OCI-LY1 (cell line): ENCODE measurements around the gene HLCS.

Source experiments
- EZH2 ChIP-seq: fragments of 200-600 bp; sonication (generic), shearing (Covaris generic); IDR thresholded peaks from 2 replicates; pipeline ENCODE4 v1.8.0; 2017; ENCODE audit warnings: borderline replicate concordance, mixed run types, mild to moderate bottlenecking, antibody characterized with exemption, low read length, moderate library complexity, mixed read lengths
- TF ChIP-seq, protein P1 (sequence below): fragments of 200-600 bp; sonication (generic), shearing (Covaris generic); IDR thresholded peaks from 2 replicates; pipeline ENCODE4 v1.5.1; 2017; ENCODE audit warnings: mild to moderate bottlenecking, antibody characterized with exemption, low read length, moderate library complexity, mixed read lengths

DNA sequence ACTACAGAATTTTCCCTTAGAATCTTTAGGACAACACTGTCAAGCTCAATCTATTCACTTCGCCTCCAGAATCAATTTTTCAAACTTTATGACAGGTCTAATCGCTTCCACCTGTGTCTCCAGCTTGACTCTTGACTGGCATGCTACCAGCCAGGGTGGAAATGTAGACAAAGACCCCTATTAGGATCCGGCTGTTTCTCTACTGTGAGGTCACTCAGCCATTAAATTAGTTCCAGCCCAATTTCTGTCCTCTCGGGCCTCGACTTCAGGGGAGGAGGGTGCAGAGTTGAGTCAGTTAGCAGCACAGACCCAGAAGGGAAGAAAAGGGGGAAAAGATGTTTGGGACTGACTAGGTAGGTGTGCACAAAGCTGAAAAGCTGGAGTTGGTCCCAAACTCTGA, 78.5 kb downstream of the HLCS start:
- TF ChIP-seq, protein P1, sequence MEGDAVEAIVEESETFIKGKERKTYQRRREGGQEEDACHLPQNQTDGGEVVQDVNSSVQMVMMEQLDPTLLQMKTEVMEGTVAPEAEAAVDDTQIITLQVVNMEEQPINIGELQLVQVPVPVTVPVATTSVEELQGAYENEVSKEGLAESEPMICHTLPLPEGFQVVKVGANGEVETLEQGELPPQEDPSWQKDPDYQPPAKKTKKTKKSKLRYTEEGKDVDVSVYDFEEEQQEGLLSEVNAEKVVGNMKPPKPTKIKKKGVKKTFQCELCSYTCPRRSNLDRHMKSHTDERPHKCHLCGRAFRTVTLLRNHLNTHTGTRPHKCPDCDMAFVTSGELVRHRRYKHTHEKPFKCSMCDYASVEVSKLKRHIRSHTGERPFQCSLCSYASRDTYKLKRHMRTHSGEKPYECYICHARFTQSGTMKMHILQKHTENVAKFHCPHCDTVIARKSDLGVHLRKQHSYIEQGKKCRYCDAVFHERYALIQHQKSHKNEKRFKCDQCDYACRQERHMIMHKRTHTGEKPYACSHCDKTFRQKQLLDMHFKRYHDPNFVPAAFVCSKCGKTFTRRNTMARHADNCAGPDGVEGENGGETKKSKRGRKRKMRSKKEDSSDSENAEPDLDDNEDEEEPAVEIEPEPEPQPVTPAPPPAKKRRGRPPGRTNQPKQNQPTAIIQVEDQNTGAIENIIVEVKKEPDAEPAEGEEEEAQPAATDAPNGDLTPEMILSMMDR, result no peak
- TF ChIP-seq EZH2, result no peak
